COR-L47 (cell line): ENCODE measurements around the gene EI24.

Source experiments
- DNase-seq: peaks from one replicate; lab custom pipeline; 2025; lab: John Stamatoyannopoulos, UW

EI24 gene

GRCh38 chr11:125579811-125580210 lies 10.5 kb downstream of the EI24 start:
- DNase-seq = no peak

DNA sequence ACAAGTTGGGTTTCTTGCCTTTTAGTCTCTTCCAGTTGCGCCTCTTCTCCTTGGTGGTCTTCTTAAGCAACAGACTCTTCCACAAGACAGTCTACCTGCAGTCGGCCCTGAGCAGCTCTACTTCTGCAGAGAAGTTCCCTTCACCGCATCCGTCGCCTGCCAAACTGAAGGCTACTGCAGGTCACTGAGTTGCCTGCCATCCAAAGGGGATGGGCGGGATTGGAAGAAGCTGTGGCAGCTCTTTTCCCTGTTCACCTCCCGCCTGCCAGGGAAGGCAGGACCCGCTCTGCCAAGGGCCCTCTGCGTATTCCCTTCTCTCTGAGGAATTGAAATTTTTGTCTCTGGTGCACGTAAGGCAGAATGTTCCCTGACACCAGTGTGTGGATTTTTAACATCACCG lies 14.2 kb downstream of the EI24 start:
- no peak for DNase-seq

- no peak for DNase-seq
These were observed 16.2 kb downstream of the EI24 start for GRCh38 chr11:125585487-125585886.

DNA sequence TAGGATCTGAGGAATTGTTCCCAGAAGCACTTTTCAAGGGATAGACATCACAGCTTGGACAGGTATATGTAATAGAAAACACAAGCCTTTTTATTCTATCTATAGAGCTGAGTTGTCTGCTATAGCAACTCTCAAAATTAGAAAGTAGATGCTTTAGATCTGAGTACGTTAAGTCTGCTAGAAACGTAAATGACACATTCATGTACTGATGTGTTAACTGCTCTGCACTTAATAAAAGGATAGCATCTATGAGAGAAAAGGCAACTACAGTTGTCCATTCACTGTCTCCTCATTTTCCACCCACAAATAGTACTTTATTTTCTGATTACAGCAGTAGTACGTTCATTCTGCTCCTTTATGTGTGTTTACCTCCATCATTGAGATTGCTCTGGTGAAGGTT lies 17.3 kb downstream of the EI24 start:
- no peak for DNase-seq

GRCh38 chr11:125587480-125587879 lies 18.2 kb downstream of the EI24 start:
- no peak for DNase-seq

- DNase-seq = no peak
These were observed 19.2 kb downstream of the EI24 start for GRCh38 chr11:125588505-125588904.

GRCh38 chr11:125591649-125592304 lies 22.5 kb downstream of the EI24 start:
- peak; percentile 13 for DNase-seq

DNA sequence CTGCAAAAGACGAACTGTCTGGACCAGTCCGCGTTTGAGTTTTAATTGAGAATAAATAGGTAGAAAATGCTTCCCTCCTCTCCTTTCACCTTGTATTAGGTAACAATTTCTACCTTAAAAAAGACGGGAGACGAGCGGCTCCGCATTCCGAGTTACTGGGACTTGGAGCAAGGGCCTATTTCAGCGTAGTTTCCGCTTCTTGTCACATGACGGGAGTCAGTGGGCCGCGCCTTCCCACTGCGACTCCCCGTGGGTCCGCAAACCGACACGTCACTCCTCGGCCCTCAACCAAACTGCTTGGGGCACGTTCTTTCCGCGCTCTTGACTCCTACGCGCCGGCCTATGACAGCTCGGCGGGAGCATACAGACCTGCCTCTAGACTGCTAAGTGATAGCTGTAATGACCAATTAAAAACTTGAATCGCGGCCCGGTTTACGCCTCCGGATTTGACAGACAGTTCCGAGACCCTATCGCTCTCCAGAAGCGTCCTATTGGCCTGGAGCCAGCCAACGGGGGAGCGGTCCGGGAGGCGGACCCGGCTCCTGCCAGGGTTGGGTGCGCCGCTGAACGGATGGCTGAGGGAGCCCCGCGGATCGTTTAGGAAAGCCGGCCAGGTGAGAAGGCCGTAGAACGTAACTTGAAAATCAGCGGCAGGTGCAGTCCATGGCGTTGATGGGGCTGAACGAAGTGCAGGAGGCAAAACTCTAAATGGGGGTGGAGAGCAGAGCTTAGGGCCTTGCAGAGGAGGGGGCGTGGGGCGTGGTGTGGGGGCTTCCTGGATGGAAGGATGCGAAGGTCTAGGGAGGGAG lies 23.2 kb downstream of the EI24 start, which contains the start of gene STT3A:
Gene STT3A, plus strand, starts transcription at position 548 of the 809 bp plus-strand sequence. CDS start 3,064 bp downstream, outside the sequence.
- peak; percentile 100 for DNase-seq

- DNase-seq = peak; percentile 29
These were observed 24.0 kb downstream of the EI24 start for GRCh38 chr11:125593114-125593820.

DNA sequence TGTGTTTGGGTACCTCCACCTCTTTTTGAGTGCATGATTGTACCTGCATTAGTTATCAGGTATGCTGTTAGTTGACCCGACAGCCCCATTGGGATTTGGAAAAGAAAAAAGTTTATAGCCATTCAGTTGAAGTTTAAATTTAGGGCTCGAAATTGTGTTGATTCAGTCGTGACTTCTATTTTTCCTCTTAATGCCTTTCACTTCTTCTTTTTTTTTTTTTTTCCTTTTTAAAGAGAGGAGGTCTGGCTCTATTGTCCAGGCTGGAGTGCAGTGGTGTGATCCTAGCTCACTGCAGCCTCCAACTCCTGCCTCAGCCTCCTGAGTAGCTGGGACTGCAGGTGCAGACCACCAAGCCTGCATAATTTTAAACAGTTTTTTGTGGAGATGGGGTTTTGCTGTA lies 25.7 kb downstream of the EI24 start:
- no peak for DNase-seq

GRCh38 chr11:125600663-125601062 lies 31.4 kb downstream of the EI24 start:
- DNase-seq = no peak

DNA sequence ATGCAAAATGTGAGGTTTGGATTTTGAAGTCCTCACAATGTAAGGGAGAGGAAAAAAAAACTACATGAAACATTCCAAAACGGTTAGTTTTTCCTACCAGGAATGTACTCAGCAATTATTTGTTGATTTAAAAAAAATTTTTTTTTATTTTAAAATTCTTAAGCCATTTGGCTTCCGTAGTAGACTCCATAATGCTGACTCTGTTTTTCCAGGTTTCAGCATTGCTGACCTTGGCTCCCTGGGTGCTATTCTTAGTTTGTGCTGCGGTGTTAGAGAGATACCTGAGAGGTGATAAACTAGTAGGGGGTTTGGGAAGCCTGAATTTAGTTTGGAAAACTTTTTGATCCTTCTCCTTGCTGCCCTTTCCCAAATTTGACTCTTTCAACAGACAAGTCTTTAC lies 33.9 kb downstream of the EI24 start:
- DNase-seq = no peak

DNA sequence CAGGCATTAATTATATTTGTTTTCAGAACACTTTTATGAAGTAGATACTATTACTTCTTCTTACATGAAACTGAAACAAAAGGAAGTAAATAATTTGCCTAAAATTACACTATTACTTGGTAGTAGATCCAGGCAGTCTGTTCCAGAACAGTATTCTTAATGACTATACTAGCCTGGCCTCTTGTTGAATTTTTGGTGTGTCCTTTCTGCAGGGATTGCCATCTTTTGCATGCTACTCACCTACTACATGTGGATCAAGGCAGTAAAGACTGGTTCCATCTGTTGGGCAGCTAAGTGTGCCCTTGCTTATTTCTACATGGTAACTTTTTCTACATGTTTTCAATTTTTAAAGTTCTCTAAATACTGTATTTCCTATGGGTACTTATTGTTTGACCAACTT lies 36.1 kb downstream of the EI24 start:
- no peak for DNase-seq

DNA sequence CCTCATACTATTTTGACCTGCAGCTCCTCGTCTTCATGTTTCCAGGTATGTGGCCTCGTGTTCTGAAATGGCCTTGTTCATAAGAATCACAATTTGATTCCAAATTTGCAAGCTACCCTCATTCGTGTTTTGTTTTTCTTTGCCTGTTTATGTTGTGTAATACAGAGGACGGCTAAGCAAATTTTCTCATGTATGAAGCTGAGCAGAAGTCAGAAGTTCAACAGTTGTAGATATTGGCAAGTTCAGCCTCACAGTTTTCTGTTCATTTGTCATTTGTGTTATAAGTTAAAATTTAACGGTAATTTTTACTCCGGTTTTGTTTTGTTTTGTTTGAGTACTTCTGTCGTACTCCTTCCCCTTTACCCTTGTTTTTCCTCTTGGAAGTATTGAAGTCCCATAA lies 40.3 kb downstream of the EI24 start:
- DNase-seq = no peak

DNA sequence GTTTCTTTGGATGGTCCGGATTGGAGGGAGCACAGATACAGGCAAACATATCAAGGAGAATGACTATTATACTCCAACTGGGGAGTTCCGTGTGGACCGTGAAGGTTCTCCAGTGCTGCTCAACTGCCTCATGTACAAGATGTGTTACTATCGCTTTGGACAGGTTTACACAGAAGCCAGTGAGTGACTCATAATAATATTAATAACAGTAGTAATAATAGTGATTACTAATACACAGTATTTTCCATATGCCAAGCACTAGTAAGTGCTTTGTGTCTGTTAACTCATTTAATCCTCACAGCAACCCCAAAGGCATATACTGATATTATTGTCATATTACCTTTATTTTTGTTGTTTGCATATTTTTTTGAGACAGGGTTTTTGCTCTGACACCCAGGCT lies 49.1 kb downstream of the EI24 start:
- no peak for DNase-seq

GRCh38 chr11:125621995-125622394 lies 52.7 kb downstream of the EI24 start:
- DNase-seq = no peak

DNA sequence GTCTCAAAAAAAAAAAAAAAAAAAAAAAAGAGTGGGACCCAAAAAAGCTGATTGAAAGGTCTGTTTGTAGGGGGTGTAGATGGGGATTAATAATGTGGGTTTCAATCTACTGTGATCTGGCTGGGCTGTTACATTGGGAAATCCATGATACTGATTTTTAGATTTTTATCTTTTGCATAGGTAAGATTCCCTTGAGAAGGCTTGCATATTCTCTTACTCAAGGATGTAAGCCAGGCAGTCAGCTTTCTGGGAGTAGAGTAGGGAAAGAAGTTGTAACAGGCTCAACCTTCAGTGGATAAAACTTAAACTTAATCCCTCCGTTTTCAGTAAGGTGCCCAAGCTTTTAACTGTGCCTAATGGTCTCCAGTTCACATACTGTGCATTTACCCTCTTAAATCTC lies 53.8 kb downstream of the EI24 start:
- DNase-seq = no peak

DNA sequence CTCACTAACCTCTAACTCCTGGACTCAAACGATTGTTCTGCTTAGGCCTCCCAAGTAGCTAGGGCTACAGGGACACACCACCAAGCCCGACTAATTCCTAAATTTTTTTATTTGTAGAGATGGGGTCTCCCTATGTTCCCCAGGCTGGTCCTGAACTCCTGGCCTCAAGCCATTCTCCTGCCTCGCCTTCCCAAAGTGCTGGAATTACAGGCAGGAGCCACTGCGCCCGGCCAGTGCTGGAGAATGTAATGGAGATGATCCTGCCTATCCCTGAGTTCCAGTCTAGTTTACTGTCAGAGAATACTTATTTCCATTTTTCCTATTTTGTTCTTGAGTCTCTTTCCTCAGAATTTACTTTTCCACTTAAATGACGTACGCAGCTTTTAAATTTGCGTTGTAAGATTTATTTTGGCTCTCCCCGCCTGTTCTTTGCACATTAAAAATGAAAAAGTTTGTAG lies 55.5 kb downstream of the EI24 start, which contains the start of gene CHEK1:
Gene CHEK1, plus strand, starts transcription at position 408 of the 458 bp plus-strand sequence. CDS start 1,606 bp downstream, outside the sequence.
- DNase-seq = no peak

DNA sequence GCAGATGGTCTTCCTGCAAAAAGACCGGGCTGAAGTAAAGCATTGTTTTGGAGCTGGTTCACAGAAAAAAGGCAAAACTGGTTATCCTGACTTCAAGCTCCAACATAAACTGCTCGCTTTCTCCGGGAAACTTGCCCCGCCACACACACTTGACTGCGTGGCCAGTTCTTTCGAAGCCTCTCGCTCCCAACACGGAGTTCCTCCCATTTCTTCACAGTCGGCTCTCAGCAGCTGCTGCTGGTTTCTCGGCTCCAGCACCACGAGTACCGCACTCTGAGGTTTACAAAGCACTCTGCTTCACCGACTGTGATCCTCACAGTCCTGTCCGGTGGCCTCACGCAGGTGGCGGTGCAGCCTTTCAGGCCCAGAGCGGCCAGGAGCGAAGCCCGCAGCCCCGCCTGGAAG lies 56.0 kb downstream of the EI24 start:
- DNase-seq = no peak

- peak; percentile 87 for DNase-seq
These were observed 56.5 kb downstream of the EI24 start for GRCh38 chr11:125625630-125626287.

DNA sequence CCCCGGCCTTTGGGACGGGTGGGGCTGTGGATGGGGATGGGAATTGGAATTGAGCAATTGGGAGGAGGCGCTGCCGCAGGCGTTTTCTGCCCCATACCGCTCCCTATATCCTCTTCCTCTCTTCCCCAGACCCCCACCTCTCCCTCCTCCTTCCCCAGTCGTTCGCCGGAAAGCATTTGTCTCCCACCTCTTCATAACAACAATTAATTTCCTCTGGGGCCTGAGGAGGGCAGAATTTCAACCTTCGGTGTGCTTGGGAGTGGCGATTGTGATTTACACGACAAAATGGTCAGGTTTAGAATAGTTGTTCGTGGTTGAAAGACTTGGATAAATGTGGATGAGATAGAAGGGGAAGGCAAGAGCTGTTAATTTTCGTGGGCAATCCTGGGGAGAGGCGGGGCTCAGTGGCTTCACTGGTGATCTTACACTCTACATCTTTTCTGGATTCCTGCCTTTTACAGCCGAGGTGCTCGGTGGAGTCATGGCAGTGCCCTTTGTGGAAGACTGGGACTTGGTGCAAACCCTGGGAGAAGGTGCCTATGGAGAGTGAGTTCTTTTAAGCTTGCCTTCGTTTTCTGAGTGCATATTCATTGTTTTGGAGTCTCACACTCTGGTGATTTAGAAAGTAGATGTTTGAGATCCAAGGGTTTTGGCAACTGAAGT lies 57.1 kb downstream of the EI24 start:
- DNase-seq = peak; percentile 94
